HEK293 (cell line): Measurements from ENCODE around the gene CFAP57.

Source experiments
- CTCF ChIA-PET: fragments of 350-600 bp; formaldehyde crosslinking; extraction: SDS; loops from one replicate; lab custom pipeline; 2021; ENCODE audit warnings: antibody characterized with exemption; lab: Yijun Ruan, JAX
- POLR2A ChIA-PET: fragments of 300-600 bp; formaldehyde crosslinking; extraction: SDS; loops from one replicate; lab custom pipeline; 2020; ENCODE audit warnings: antibody characterized with exemption, inconsistent platforms; lab: Yijun Ruan, JAX
- H3K27ac ChIP-seq: fragments of 200-500 bp; sonication (Bioruptor generic); 2 replicates; pipeline ENCODE4 v1.5.1; 2014; ENCODE audit warnings: low read depth, low read length, control low read depth, inconsistent platforms; ENCODE audit errors: extremely low read depth
- H3K36me3 ChIP-seq, 2 experiments: fragments of 200-500 bp in 1 of 2; sonication (Bioruptor generic) in 1 of 2; 1 replicate in 1 of 2; 2 replicates in 1 of 2; pipeline ENCODE4 v1.5.1; 2014 to 2017; ENCODE audit warnings: inconsistent platforms in 2 of 2, low read length in 2 of 2; ENCODE audit not compliant: control insufficient read depth in 2 of 2, insufficient read depth in 1 of 2
- H3K4me1 ChIP-seq: fragments of 200-500 bp; sonication (Bioruptor generic); 2 replicates; pipeline ENCODE4 v1.5.1; 2014; ENCODE audit warnings: mild to moderate bottlenecking, low read length, inconsistent platforms; ENCODE audit not compliant: control insufficient read depth, insufficient read depth
- H3K4me3 ChIP-seq: 2 replicates; pipeline ENCODE4 v1.5.1; 2011; ENCODE audit warnings: low read depth, mild to moderate bottlenecking, control low read depth, low read length, moderate library complexity
- H3K9me3 ChIP-seq: fragments of 200-500 bp; sonication (Bioruptor generic); 2 replicates; pipeline ENCODE4 v1.5.1; 2014; ENCODE audit warnings: low read depth, low read length, inconsistent platforms; ENCODE audit not compliant: control insufficient read depth, insufficient read depth
- EGR2 ChIP-seq: fragments of 450-650 bp; formaldehyde crosslinking; IDR thresholded peaks from 2 replicates; pipeline ENCODE4 v1.5.1; 2016; ENCODE audit warnings: low read depth, missing biosample characterization, missing genetic modification characterization
- HOXA7 ChIP-seq: sonication (generic); formaldehyde crosslinking; IDR thresholded peaks from 2 replicates; pipeline ENCODE4 v1.8.1; 2022; ENCODE audit warnings: missing genetic modification reagents, borderline replicate concordance
- KLF17 ChIP-seq: fragments of 450-650 bp; formaldehyde crosslinking; IDR thresholded peaks from 2 replicates; pipeline ENCODE4 v1.5.1; 2016; ENCODE audit warnings: missing biosample characterization, missing genetic modification characterization
- MEIS1 ChIP-seq: sonication (generic); formaldehyde crosslinking; IDR thresholded peaks from 2 replicates; pipeline ENCODE4 v1.8.1; 2022; ENCODE audit warnings: missing genetic modification reagents, mild to moderate bottlenecking, borderline replicate concordance
- TCF7L2 ChIP-seq: IDR thresholded peaks from 2 replicates; pipeline ENCODE4 v1.6.1; 2011; ENCODE audit warnings: low read depth, mild to moderate bottlenecking, inconsistent platforms, low read length, moderate library complexity, borderline replicate concordance
- WT1 ChIP-seq: fragments of 450-650 bp; formaldehyde crosslinking; IDR thresholded peaks from 2 replicates; pipeline ENCODE4 v1.5.1; 2016; ENCODE audit warnings: missing biosample characterization, missing genetic modification characterization
- ZBTB1 ChIP-seq: fragments of 450-650 bp; formaldehyde crosslinking; IDR thresholded peaks from 2 replicates; pipeline ENCODE4 v1.5.1; 2016; ENCODE audit warnings: missing biosample characterization, missing genetic modification characterization
- ZFHX2 ChIP-seq: fragments of 450-650 bp; formaldehyde crosslinking; conservative IDR thresholded peaks from 2 replicates; pipeline ENCODE4 v1.5.1; 2016; ENCODE audit warnings: missing biosample characterization, missing genetic modification characterization
- ZNF132 ChIP-seq: fragments of 450-650 bp; formaldehyde crosslinking; IDR thresholded peaks from 2 replicates; pipeline ENCODE4 v1.5.1; 2017; ENCODE audit warnings: missing biosample characterization, missing genetic modification characterization, borderline replicate concordance
- ZNF350 ChIP-seq: fragments of 450-650 bp; formaldehyde crosslinking; IDR thresholded peaks from 2 replicates; pipeline ENCODE4 v1.5.0; 2017; ENCODE audit warnings: missing biosample characterization, mild to moderate bottlenecking, missing genetic modification characterization
- ZNF398 ChIP-seq: fragments of 450-650 bp; formaldehyde crosslinking; IDR thresholded peaks from 2 replicates; pipeline ENCODE4 v1.5.1; 2017; ENCODE audit warnings: missing biosample characterization, missing genetic modification characterization
- ZNF423 ChIP-seq: fragments of 450-650 bp; formaldehyde crosslinking; IDR thresholded peaks from 2 replicates; pipeline ENCODE4 v1.5.1; 2016; ENCODE audit warnings: missing biosample characterization, missing genetic modification characterization
- ZNF530 ChIP-seq: fragments of 450-650 bp; formaldehyde crosslinking; IDR thresholded peaks from 2 replicates; pipeline ENCODE4 v1.5.1; 2016; ENCODE audit warnings: low read depth, missing biosample characterization, missing genetic modification characterization
- ZNF571 ChIP-seq: fragments of 450-650 bp; formaldehyde crosslinking; IDR thresholded peaks from 2 replicates; pipeline ENCODE4 v1.5.0; 2017; ENCODE audit warnings: missing biosample characterization, missing genetic modification characterization
- ZNF747 ChIP-seq: fragments of 450-650 bp; formaldehyde crosslinking; IDR thresholded peaks from 2 replicates; pipeline ENCODE4 v1.5.1; 2016; ENCODE audit warnings: missing biosample characterization, missing genetic modification characterization
- ZNF76 ChIP-seq: fragments of 450-650 bp; formaldehyde crosslinking; IDR thresholded peaks from 2 replicates; pipeline ENCODE4; 2016; ENCODE audit warnings: low read depth, missing biosample characterization, missing genetic modification characterization, borderline replicate concordance
- TF ChIP-seq, protein P1 (sequence below): fragments of 450-650 bp; formaldehyde crosslinking; IDR thresholded peaks from 2 replicates; pipeline ENCODE4 v1.5.1; 2016; ENCODE audit warnings: missing biosample characterization, missing genetic modification characterization, borderline replicate concordance

Gene CFAP57

DNA sequence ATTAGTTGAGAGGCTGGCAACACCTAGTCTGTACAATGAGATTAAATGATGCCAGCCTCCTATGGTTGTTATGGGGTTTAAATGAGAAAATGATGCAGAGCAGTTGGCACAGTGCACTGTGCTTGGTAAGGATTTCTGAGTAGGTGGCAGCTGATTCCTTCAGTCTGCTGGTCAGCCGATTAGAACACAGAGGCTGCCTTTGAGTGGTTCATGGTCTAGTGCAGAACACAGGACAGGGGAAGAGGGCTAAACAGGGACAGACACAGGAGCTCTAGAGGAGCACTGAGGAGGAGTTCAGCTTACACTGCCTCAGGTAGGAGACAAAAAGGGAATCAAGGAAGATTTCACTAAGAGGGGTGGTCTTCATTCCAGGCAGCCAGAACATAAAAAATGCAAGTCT is 130.1 kb downstream of the CFAP57 start (continued):
- TF ChIP-seq ZNF398 (tag by site-specific recombination) (no peak), ZNF747 (no peak), TCF7L2 (no peak), ZNF530 (no peak), MEIS1 (CRISPR knock-in tag) (no peak), ZNF76 (tag by site-specific recombination) (no peak), ZNF350 (no peak)
- TF ChIP-seq, all 188 proteins: peak for 0

DNA sequence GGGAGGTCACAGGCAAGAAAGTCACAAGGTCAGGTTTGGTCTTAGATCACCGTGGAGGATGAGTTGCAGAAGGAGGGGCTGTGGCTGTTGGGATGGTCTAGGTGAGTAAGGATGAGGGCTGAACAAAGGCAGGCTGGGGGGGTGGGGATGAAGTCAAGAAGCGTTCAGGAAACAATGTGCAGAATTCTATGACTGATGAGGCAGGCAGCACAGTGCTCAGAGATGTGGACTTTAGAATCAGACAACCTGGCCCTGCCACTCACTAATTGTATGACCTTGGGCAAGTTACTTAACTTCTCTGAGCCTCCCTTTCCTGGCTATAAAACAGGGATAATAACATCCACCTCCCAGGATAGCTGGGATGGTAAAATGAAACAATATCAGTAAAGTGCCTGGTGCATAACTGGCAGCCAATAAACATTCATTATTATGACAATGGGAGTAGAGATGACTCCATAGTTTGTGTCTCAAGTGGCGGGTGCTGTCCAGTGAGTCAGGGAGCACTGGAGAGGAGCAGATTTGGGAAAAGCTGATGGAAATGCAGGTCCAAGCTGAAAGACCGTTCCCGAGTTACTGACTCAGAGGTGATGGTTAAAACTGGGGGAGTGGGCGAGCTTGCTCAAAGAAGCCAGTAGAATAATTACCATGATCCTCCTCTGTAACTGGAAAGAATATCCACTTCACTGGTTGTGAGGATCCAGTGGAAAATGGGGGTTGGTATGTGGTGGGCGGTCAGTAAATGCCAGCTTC is 130.8 kb downstream of the CFAP57 start:
- POLR2A ChIA-PET: interaction anchor here (1.0 kb wide), 1 partner anchor 55 kb away, joined by 3 read pairs; no protein-coding TSS in a partner anchor
- no peaks in the 10 kb centered on the region for H3K9me3 ChIP-seq
- H3K36me3 ChIP-seq: no peaks in the 10 kb centered on the region
- CTCF ChIA-PET: interaction anchor here (0.6 to 1.0 kb wide), 3 partner anchors 9 to 65 kb away, joined by 3 to 4 read pairs (median 3); no protein-coding TSS in a partner anchor
- H3K4me1 ChIP-seq: no peaks in the 10 kb centered on the region
- H3K4me3 ChIP-seq: no peak overlapping the region
- no peak overlapping the region for H3K27ac ChIP-seq
- TF ChIP-seq EGR2 (tag by site-specific recombination) (peak; percentile 90), ZNF132 (tag by site-specific recombination) (no peak), WT1 (peak; percentile 66; the same call in 1 of the 2 replicates), ZNF571 (tag by site-specific recombination) (no peak), KLF17 (peak; percentile 54; the same call in 1 of the 2 replicates), HOXA7 (CRISPR knock-in tag) (no peak), ZFHX2 (tag by site-specific recombination) (peak; percentile 93), ZNF423 (no peak), ZBTB1 (tag by site-specific recombination) (no peak)
- TF ChIP-seq, protein P1, sequence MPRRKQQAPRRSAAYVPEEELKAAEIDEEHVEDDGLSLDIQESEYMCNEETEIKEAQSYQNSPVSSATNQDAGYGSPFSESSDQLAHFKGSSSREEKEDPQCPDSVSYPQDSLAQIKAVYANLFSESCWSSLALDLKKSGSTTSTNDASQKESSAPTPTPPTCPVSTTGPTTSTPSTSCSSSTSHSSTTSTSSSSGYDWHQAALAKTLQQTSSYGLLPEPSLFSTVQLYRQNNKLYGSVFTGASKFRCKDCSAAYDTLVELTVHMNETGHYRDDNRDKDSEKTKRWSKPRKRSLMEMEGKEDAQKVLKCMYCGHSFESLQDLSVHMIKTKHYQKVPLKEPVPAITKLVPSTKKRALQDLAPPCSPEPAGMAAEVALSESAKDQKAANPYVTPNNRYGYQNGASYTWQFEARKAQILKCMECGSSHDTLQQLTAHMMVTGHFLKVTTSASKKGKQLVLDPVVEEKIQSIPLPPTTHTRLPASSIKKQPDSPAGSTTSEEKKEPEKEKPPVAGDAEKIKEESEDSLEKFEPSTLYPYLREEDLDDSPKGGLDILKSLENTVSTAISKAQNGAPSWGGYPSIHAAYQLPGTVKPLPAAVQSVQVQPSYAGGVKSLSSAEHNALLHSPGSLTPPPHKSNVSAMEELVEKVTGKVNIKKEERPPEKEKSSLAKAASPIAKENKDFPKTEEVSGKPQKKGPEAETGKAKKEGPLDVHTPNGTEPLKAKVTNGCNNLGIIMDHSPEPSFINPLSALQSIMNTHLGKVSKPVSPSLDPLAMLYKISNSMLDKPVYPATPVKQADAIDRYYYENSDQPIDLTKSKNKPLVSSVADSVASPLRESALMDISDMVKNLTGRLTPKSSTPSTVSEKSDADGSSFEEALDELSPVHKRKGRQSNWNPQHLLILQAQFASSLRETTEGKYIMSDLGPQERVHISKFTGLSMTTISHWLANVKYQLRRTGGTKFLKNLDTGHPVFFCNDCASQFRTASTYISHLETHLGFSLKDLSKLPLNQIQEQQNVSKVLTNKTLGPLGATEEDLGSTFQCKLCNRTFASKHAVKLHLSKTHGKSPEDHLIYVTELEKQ (tag by site-specific recombination): no peak
